ENCODE data around the gene SMIM34.
"Not testable (repeated sequence)": the region's sequence is repeated elsewhere in the genome, so short reads cannot be mapped to it uniquely, and the experiment has no call there.

Gene SMIM34

GRCh38 chr21:34383724-34384415 is 39.9 kb downstream of the SMIM34 start:
- CTCF ChIA-PET; DNase-seq (ENCODE audit: low spot score); H3K27ac ChIP-seq; POLR2A ChIA-PET (ENCODE audit: low non-redundant PET): not testable (repeated sequence)

- H3K27ac ChIP-seq; CTCF ChIA-PET; DNase-seq (ENCODE audit: low spot score); POLR2A ChIA-PET (ENCODE audit: low non-redundant PET): not testable (repeated sequence)
Measured at GRCh38 chr21:34383138-34383537, 40.6 kb downstream of the SMIM34 start.

- CTCF ChIA-PET; POLR2A ChIA-PET (ENCODE audit: low non-redundant PET): not testable (repeated sequence)
Measured at GRCh38 chr21:34375619-34375972, 48.2 kb downstream of the SMIM34 start.

GRCh38 chr21:34374940-34375618 is 48.7 kb downstream of the SMIM34 start, which contains the start of gene SMIM11:
Gene SMIM11 (plus strand): TSS chr21:34375507. CDS start chr21:34379505, 3,998 bp downstream.
- CTCF ChIA-PET; POLR2A ChIA-PET (ENCODE audit: low non-redundant PET); DNase-seq (ENCODE audit: low spot score); H3K27ac ChIP-seq: not testable (repeated sequence)

More at GRCh38 chr21:34375619-34375972, 48.2 kb downstream of the SMIM34 start:
- not testable (repeated sequence) for DNase-seq (ENCODE audit: low spot score); H3K27ac ChIP-seq

GRCh38 chr21:34374462-34374861 is 49.3 kb downstream of the SMIM34 start:
- H3K27ac ChIP-seq; DNase-seq (ENCODE audit: low spot score); POLR2A ChIA-PET (ENCODE audit: low non-redundant PET); CTCF ChIA-PET: not testable (repeated sequence)

GRCh38 chr21:34372321-34372720 is 51.4 kb downstream of the SMIM34 start:
- POLR2A ChIA-PET (ENCODE audit: low non-redundant PET) = no interaction called here
- CTCF ChIA-PET = no interaction called here
- H3K27ac ChIP-seq = no peak overlapping the region
- TF ChIP-seq CTCF (conservative IDR thresholded peaks at IDR 0.05; ENCODE audit: low read depth) = no peak
- DNase-seq (ENCODE audit: low spot score) = no peak

- ChIA-PET CTCF (interaction anchor here (0.6 kb wide), 1 partner anchor 266 kb away, joined by 3 read pairs; no protein-coding TSS in a partner anchor), POLR2A (ENCODE audit: low non-redundant PET) (no interaction called here)
- no peak for DNase-seq (ENCODE audit: low spot score)
- no peak overlapping the region for H3K27ac ChIP-seq
- no peak for TF ChIP-seq CTCF (conservative IDR thresholded peaks at IDR 0.05; ENCODE audit: low read depth)
Measured at GRCh38 chr21:34369741-34370140, 54.0 kb downstream of the SMIM34 start.
